HEK293T (cell line): ENCODE data around the gene C1D.
A peak's percentile ranks its signal among the peaks of the same experiment; 100 is the strongest.

Experiments
- CTCF ChIA-PET: fragments of 350-600 bp; formaldehyde crosslinking; extraction: SDS; loops from one replicate; lab custom pipeline; 2021; ENCODE audit warnings: antibody characterized with exemption, inconsistent platforms; lab: Yijun Ruan, JAX
- POLR2A ChIA-PET: fragments of 350-600 bp; formaldehyde crosslinking; extraction: SDS; loops from one replicate; lab custom pipeline; 2020; ENCODE audit warnings: antibody characterized with exemption, inconsistent platforms; lab: Yijun Ruan, JAX
- DNase-seq: peaks from one replicate; pipeline ENCODE4 v3.0.0; 2012; ENCODE audit warnings: mixed read lengths; ENCODE audit errors: extremely low spot score
- ARNT ChIP-seq: fragments of 450-650 bp; IDR thresholded peaks from 2 replicates; pipeline ENCODE4 v1.6.1; 2017; ENCODE audit warnings: mild to moderate bottlenecking
- BHLHE40 ChIP-seq: fragments of 450-650 bp; IDR thresholded peaks from 2 replicates; pipeline ENCODE4 v1.6.1; 2016; ENCODE audit warnings: mild to moderate bottlenecking, moderate library complexity, borderline replicate concordance
- CTBP1 ChIP-seq: fragments of 450-650 bp; IDR thresholded peaks from 2 replicates; pipeline ENCODE4 v1.6.1; 2016; ENCODE audit warnings: borderline replicate concordance
- ELF4 ChIP-seq: fragments of 450-650 bp; IDR thresholded peaks from 2 replicates; pipeline ENCODE4 v1.6.1; 2017; ENCODE audit warnings: antibody characterized with exemption
- FOXA1 ChIP-seq: fragments of 450-650 bp; IDR thresholded peaks from 2 replicates; pipeline ENCODE4 v1.6.1; 2016; ENCODE audit warnings: mild to moderate bottlenecking
- FOXK2 ChIP-seq: fragments of 450-650 bp; IDR thresholded peaks from 2 replicates; pipeline ENCODE4 v1.6.1; 2016; ENCODE audit warnings: mild to moderate bottlenecking
- FOXM1 ChIP-seq: fragments of 450-650 bp; IDR thresholded peaks from 2 replicates; pipeline ENCODE4 v1.6.1; 2017; ENCODE audit warnings: mild to moderate bottlenecking, borderline replicate concordance
- HDGF ChIP-seq: fragments of 450-650 bp; IDR thresholded peaks from 2 replicates; pipeline ENCODE4 v1.6.1; 2017; ENCODE audit warnings: antibody characterized with exemption, borderline replicate concordance
- L3MBTL2 ChIP-seq: fragments of 450-650 bp; conservative IDR thresholded peaks from 2 replicates; pipeline ENCODE4 v1.6.1; 2016; ENCODE audit warnings: mild to moderate bottlenecking
- LEF1 ChIP-seq: fragments of 450-650 bp; IDR thresholded peaks from 2 replicates; pipeline ENCODE4 v1.6.1; 2017; ENCODE audit warnings: mild to moderate bottlenecking, borderline replicate concordance
- NFRKB ChIP-seq: fragments of 450-650 bp; IDR thresholded peaks from 2 replicates; pipeline ENCODE4 v1.6.1; 2016; ENCODE audit warnings: mild to moderate bottlenecking, moderate library complexity
- SP1 ChIP-seq: fragments of 450-650 bp; IDR thresholded peaks from 2 replicates; pipeline ENCODE4 v1.6.1; 2017
- SUZ12 ChIP-seq: fragments of 450-650 bp; IDR thresholded peaks from 2 replicates; pipeline ENCODE4 v1.6.1; 2016; ENCODE audit warnings: mild to moderate bottlenecking
- TARDBP ChIP-seq: fragments of 450-650 bp; IDR thresholded peaks from 2 replicates; pipeline ENCODE4 v1.6.1; 2016
- ZNF384 ChIP-seq: fragments of 450-650 bp; IDR thresholded peaks from 2 replicates; pipeline ENCODE4 v1.6.1; 2016
- TF ChIP-seq, protein P1 (sequence below): fragments of 450-650 bp; IDR thresholded peaks from 2 replicates; pipeline ENCODE4 v1.6.1; 2016

C1D gene, protein sequence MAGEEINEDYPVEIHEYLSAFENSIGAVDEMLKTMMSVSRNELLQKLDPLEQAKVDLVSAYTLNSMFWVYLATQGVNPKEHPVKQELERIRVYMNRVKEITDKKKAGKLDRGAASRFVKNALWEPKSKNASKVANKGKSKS

DNA sequence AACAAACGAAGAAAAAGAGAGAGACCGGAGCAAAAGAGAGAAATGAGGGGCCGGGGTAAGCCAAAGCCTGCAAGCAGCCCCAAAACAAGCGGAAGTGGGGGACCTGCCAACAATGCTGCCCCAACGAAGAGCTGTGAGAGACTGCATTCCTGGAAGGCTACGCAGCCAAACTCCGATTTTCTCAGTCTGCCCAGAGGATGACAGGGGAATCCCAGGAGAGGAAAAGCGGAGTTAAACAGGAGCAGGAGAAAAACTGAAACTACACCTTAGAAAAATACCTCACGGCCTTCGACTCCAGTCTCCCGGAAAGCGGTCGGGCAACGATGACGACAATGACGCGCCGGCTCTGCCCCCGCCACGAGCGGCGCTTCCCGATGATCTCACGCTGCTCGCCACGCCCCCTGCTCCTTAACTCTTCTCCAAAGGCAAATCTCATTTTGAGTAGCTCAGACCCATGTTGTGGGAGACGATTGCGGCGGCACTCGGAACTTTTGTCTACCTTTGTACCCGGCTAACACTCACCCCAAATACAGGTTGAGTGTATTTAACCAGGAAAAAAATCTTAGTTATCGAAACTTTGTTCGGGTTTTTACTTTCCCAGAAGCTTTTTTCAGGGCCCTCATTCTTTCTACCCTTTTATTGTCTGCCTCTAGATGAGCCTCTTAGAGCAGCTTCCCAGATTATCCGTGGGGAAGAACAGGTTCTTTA is at the start of gene C1D:
Gene C1D, minus strand, starts transcription at position 325 of the 708 bp plus-strand sequence. CDS start 15,694 bp downstream, outside the sequence.
- ChIA-PET POLR2A (interaction anchor here (0.7 to 2.6 kb wide), 23 partner anchors 8 to 1673 kb away, joined by 3 to 14 read pairs (median 4); partner anchors contain the start of gene PNO1), CTCF (interaction anchor here (0.6 to 1.2 kb wide), 2 partner anchors 32 to 828 kb away, joined by 3 read pairs; no protein-coding TSS in a partner anchor)
- peak; percentile 91 for DNase-seq
- TF ChIP-seq ELF4, result 0 out of 2 replicates have a peak, but pooled peaks have one; percentile 22
- TF ChIP-seq L3MBTL2, result no peak

DNA sequence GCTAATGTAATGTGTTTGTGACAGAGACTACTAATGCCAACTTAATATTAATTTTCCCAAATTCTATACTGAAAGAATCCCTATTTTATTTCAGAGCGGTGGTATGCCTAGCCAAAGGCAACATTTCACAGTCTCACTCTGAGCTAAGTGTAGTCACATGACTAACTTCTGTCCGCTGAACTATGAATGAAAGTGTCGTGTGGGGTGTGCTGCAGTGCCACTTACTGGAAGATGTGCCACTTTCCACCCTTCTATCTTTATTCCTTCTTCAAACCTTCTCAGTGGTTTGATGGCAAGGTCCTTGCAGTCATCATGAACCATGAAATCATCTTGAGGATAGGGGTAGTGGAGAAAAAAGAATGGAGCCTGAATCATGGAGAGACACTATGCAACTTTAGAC is 47.3 kb upstream of the C1D start:
- DNase-seq, result no peak
- TF ChIP-seq LEF1 (no peak), SP1 (no peak), FOXM1 (no peak), ZNF384 (no peak), CTBP1 (no peak), SUZ12 (no peak), ELF4 (no peak), NFRKB (no peak), BHLHE40 (no peak), L3MBTL2 (no peak), FOXA1 (no peak), FOXK2 (no peak), ARNT (no peak), TARDBP (no peak), HDGF (no peak)
- TF ChIP-seq, protein P1, sequence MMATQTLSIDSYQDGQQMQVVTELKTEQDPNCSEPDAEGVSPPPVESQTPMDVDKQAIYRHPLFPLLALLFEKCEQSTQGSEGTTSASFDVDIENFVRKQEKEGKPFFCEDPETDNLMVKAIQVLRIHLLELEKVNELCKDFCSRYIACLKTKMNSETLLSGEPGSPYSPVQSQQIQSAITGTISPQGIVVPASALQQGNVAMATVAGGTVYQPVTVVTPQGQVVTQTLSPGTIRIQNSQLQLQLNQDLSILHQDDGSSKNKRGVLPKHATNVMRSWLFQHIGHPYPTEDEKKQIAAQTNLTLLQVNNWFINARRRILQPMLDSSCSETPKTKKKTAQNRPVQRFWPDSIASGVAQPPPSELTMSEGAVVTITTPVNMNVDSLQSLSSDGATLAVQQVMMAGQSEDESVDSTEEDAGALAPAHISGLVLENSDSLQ, result no peak
- ChIA-PET CTCF (no interaction called here), POLR2A (interaction anchor here (1.2 kb wide), 1 partner anchor 47 kb away, joined by 5 read pairs; the partner anchor contains the start of gene C1D)

DNA sequence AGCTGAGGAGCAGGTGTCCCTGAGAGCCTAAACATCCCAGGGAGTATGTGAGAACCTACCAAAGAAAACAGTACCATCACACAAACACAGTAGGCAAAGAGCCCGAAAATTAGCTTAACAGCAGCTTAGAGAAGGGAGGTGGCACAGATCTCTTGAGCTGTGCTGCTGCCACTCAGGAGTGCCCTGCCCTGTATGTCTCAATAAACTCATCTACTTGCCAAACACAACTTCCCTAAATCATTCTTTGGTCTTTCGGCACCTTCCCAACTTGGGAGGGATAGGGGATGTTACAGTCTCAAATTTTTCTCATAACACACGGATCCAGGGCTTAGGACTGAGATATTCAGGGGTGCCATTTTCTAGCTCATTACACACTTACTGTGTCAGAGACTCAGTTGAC is 45.3 kb upstream of the C1D start:
- ChIA-PET CTCF (no interaction called here), POLR2A (no interaction called here)
- DNase-seq, result no peak
- TF ChIP-seq FOXK2, result no peak
- no peak for TF ChIP-seq L3MBTL2
- TF ChIP-seq SP1, result no peak
- TF ChIP-seq BHLHE40, result no peak
- no peak for TF ChIP-seq ZNF384
- TF ChIP-seq ARNT, result no peak
- TF ChIP-seq FOXM1, result no peak
- TF ChIP-seq FOXA1, result no peak
- TF ChIP-seq TARDBP, result no peak
- no peak for TF ChIP-seq ELF4
- no peak for TF ChIP-seq NFRKB
- TF ChIP-seq HDGF, result no peak
- TF ChIP-seq CTBP1, result no peak
- TF ChIP-seq SUZ12, result no peak
- TF ChIP-seq, protein P1, result no peak
- no peak for TF ChIP-seq LEF1

DNA sequence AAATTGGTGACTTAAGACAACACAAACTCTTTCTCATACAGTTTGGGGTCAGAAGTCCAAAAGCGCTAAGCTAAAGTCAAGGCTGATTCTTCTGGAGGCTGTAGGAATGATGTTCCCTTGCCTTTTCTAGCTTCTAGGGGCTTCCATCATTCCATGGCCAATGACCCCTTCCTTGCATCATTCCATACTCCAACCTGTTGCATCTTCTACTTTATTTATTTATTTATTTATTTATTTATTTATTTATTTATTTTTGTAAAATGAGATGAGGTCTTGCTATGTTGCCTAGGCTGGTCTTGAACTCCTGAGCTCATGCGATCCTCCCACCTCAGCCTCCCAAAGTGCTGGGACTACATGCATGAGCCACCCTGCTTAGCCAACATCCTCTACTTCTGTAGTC is 44.7 kb upstream of the C1D start:
- ChIA-PET POLR2A (no interaction called here), CTCF (no interaction called here)
- no peak for DNase-seq
- TF ChIP-seq FOXM1 (no peak), L3MBTL2 (no peak), TARDBP (no peak), LEF1 (no peak), BHLHE40 (no peak), SP1 (no peak), ARNT (no peak), ZNF384 (no peak), SUZ12 (no peak), FOXA1 (no peak), HDGF (no peak), ELF4 (no peak), CTBP1 (no peak), NFRKB (no peak), FOXK2 (no peak)
- TF ChIP-seq, protein P1, result no peak

DNA sequence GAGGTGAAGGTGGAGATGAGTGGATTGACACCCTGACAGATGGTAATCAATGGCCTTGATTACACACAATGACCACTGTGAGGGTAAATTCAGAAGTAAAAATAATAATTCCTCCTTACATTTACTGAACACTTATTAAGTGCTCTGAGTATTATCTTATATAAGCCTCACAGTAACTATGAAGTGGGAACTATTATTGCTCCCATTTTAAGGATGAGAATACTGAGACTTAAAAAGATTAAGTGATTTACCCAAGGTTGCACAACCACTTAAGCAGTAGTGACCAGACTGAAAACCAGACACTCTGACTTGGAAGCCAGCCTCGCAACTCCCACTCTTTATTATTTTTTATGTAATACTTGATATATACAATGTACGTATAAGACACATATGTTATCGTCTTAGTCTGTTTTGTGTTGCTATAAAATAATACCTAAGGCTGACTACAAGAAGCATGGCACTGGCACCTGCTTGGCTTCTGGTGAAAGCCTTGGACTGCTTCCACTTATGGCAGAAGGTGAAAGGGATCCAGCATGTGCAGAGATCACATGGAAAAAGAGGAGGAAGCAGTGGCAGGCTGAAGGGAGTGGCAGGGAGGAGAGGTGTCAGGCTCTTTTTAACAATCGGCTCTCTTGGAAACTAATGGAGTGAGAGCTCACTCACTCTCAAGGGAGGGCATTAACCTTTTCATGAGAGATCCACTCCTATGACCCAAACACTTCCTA is 41.5 kb upstream of the C1D start:
- no peak for TF ChIP-seq CTBP1
- TF ChIP-seq, protein P1, result no peak
- no peak for TF ChIP-seq BHLHE40
- POLR2A ChIA-PET, result no interaction called here
- no peak for DNase-seq
- CTCF ChIA-PET, result no interaction called here
